ENCODE data around the gene SENP1.

SENP1 gene

DNA sequence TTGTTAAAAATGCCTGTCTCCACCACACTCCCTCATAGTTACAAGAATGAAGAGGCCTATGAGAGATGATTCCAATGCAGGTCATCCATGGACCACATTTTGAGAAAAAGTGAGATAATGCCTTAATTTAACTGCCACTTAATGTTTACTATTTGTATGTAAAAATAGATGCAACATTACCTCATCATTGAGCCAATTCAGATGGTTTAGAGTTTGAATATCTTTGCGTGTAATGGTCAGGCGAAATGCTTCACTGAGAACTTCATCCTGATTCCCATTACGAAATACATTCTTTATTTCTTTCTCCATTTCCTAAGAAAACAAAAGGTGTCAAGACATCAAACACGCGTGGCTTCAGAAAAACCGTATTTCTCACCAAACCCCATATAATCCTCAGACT, 42.3 kb downstream of the SENP1 start:
- DNase-seq, result no peak

DNA sequence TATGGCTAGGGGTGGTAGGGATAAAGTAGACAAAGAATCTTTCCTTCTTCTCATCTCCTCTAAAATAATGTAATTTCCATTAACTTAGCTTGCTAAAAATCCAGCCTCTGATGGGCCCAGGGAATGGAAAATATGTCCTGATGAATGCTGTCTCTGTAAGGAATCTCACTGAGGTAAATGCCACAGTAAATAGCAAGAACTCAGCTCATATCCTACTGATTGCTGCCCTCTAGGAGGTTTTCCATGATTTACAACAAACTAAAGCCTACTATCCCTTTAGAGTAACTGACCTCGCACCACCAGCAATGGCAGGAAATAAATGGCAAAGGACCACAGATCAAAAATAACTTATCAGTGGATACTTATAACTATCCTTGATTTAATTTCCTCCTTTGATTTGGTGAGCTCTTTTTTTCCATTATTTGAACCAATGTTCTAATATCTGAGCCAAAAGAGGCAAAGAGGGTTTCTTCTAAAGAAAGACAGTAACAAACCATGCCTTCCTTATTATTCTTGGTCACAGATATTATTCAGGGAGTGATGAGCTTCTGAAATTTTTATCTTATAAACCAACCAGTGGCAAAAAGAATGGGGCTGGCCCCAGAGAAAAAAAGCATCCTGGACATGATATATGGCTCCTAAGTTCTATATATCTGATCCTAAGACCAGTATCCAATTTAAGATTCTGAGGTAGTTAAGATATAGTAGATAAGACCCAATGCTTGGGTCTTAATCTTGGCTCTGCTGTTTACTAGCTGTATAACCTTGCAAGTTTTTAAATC, 43.8 kb downstream of the SENP1 start:
- DNase-seq, result peak; percentile 51

GRCh38 chr12:48060474-48060873, 45.4 kb downstream of the SENP1 start:
- DNase-seq, result no peak

- DNase-seq, result no peak
Observed at GRCh38 chr12:48058771-48059170, 47.1 kb downstream of the SENP1 start.

DNA sequence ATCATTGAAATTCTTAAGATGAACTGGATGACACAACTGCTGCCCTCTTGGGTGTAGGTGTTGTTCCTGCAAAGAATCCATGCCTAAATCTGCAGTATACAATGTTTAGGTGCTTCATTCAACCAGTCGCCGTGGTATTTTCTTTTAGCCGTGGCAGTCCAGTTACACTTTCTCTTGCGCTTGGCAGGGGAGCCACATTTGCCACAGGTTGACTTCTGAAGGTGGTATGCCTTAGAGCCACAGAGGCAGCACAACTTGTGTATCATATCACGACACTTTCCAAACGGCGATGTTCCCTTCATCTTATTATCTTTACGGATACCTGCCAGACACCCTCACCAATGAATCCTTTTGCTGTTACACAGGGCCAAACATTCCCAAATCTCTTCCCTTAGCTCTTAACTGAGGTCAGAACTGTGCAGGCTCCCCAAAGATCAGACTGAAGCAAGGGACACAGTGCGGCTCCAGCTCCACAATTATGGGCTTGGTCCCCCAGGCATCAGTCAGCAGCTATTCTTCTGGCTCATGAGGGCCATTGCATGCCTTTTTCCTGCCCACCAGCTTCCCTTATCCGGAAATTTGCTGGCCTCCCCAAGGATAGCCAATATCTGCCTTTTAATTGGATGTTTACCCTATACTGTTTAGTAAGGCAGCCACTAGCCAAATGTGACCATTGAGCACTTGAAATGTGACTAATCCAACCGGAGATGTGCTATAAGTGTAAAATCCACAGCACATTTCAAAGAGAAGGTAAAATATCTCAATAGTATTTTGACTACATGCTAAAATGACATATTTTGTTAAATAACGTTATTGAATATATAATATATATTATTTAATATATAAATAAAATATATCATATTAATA, 50.7 kb downstream of the SENP1 start:
- no peak for DNase-seq

- DNase-seq, result no peak
Observed at GRCh38 chr12:48053883-48054282, 52.0 kb downstream of the SENP1 start.

- DNase-seq, result no peak
Observed at GRCh38 chr12:48053122-48053521, 52.8 kb downstream of the SENP1 start.

- no peak for DNase-seq
Observed at GRCh38 chr12:48051681-48052080, 54.2 kb downstream of the SENP1 start.

DNA sequence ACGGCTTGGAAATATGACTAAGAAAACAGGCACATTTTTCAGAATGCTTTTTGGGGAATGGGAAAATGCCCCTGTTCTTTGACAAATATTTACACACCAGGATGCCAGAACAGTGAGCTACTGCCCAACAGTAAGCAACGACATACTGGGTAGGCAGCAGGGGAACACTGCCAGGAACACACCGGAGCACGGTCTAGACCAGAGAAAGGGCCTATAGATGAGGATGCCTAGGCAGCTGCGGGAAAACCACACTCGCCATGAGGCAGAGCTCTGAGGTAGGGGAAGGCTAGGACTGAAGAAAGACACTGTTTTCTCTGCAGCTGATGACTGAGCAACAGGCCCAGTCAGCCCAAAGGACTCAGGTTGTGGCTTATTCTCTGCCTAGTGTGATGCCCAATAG, 55.7 kb downstream of the SENP1 start:
- DNase-seq, result no peak

- DNase-seq, result no peak
Observed at GRCh38 chr12:48045965-48046518, 59.8 kb downstream of the SENP1 start.

GRCh38 chr12:48045061-48045846, 60.6 kb downstream of the SENP1 start:
- DNase-seq, result no peak

- DNase-seq, result no peak
Observed at GRCh38 chr12:48044396-48044795, 61.5 kb downstream of the SENP1 start.

- no peak for DNase-seq
Observed at GRCh38 chr12:48043771-48044170, 62.1 kb downstream of the SENP1 start.

DNA sequence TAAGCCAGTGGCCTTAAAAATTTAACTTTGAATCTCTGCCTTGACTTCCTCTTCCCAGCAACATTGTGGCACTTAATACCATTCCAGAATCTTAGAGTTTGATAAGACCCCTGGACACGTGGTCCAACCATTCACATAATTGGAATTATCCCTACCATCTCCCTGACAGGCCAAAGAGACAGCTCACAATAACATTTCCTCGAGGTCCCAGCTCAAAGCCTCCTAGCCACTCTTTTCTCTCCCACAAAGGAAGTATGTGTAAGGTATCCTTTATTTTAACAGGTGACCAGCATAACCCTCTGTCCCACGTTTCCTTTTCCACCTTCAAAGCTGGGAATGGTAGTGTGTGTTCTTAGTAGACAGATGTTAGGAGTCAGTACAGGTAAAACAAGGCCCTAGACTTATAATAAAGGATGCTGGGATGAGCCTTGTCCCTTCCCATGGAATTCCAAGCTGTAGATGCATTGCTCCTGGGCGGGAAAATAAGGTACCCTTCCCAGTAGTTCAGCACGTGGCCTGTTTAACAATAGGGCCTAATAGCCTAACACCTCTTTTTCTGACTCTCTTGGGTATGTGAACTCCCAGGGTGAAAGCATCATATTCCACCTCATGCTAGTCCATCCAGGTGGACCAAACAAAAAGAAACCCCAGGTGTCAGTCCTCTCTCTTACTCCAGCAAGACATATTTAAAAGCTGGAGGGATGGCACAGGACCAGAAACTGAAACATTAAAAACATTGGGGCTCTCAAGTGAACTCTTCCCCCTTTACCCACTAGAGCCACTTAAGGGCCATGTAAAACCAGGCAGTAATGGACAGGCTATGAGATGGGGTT, 64.1 kb downstream of the SENP1 start:
- DNase-seq, result no peak

GRCh38 chr12:48040354-48040753, 65.5 kb downstream of the SENP1 start:
- DNase-seq, result no peak

DNA sequence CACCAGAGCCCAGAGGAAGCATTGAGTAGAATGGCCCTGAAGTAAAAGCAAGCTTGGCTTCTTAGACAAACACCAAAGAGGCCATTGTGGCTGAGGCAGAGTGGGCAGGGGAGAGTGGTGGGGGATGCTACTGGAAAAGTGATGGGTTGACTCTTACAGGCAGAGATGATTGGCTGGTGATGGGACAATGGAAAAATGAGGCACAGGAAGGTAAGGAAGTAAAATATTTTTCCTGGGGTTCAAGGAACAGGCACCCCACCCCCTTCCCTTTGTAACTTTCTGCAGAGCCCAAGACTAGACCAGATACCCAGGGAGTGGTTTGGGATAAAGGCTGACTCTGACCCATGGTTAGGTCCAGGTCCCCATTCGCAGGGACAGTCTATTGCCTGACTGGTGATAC, 66.7 kb downstream of the SENP1 start:
- no peak for DNase-seq

DNA sequence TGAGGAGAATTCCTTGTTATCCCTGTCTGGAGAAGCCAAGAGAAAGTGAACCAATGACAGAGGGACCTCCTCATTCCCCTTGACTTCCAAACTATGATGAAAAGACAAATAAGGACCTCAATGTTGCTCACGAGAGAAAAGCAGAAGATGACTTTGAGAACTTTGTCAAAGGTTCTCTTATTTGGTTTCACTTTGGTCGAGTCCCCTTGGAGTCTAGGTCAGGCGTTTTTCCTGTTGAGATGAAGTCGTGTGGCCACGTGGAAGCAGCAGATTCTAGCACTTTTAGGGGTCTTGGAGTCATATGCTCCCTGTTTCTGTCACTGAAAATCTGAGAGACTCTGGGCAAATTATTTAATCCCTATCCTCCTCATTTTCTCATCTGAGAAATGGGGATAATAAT, 67.8 kb downstream of the SENP1 start:
- no peak for DNase-seq

DNA sequence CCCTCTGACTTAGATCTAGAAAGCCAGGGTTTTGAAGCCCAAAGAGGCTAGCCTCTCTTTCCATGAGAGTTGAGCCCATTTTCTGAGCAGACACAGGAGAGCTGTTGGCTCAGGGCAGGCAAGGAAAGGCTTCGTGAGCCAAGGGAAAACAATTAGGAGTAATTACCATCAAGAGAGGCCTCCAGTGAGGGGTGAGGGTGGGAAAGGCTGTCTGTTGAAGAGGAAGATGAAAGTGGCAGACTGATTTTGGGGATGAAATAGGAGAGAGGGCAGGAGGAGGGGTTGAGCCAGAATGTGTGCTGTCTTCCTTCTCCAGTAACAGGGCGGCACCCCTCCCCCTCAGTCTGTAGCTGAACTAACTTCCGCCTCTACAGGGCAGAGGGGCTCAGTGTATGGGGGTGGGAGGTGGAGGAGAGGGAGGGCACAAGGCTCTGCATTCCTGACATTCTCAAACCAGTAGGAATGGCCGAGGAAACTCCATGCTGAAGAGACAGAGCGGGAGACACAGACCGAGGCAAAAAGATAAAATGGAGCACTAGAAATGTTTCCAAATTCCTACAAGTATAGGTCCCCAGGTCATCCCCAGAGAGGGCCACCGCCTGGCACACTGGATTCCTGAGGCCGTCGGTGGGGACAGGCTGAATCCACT, 68.5 kb downstream of the SENP1 start:
- DNase-seq, result peak; percentile 92

DNA sequence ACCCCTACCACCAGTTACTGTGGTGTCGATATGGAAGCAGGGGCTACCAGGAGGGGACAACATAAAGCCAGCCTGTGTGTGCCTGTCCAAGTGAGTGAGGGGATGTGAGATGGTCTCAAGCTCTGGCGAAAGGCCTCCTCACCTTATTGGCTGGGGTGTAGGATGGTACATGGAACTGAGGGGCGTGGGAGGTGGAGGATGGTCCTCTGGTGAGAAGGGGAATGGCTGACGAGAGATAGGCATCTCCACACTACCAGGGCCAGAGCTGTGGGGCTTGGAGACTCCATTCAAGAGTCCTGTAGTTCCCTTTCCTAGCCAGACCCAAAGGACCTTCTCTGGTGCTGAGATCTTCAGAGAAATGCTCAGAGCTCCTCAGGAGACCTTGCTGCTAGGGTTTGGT, 69.1 kb downstream of the SENP1 start:
- no peak for DNase-seq

DNA sequence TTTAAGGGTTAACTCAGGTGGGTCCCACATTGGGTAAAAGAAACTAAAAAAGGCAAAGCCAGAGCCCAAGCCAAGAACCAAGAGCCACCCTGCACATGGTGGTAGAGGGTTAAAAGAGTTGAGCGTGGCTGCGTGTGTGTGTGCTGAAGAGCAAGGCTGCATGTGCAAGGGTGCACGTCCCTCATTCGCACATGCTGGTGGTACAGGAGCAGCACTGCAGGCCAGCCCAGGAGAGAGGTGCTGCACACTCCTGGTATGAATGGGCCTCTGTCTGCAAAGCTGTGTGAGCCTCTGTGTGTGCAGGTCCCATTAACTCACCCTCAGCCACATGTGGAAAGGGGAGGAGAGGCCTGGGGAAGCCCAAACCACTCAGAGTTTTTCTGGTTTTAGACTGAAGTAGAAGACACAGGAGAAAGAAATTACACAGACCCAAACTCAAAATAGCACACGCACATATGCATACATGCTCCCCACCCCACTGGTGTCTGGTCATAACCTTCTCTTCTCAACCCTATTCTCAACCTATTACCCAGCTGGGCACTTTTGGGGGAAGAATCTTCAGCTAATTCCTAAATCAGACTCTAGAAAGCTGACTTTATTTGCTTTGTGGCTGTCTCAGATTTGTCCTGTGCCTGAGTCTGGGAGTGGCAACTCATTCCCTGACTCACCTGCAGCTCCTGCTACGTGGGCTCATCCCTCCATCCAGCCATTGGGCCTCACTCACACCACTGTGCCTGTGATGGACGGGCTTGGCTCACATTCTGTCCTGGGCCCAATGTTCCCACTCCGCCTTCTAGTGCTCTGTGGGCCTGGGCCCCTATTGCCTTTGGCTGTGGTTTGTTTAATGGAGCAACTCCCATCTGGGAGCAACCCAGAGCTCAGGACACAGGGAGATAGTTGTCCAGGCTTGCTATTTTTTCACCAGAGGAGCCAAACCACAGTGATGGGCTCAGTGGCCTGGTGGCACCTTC, 70.8 kb downstream of the SENP1 start:
- no peak for DNase-seq
